ENCODE data around the gene TP53BP2.
"Not testable (repeated sequence)": the region's sequence is repeated elsewhere in the genome, so short reads cannot be mapped to it uniquely, and the experiment has no call there.

Gene TP53BP2

GRCh38 chr1:223759273-223759672 is 86.5 kb downstream of the TP53BP2 start:
- no peak for DNase-seq

GRCh38 chr1:223758734-223759133 is 87.0 kb downstream of the TP53BP2 start:
- DNase-seq: no peak

- DNase-seq: no peak
These were observed 88.7 kb downstream of the TP53BP2 start for GRCh38 chr1:223756806-223757700.

- DNase-seq: no peak
These were observed 89.6 kb downstream of the TP53BP2 start for GRCh38 chr1:223755992-223756775.

GRCh38 chr1:223755432-223755792 is 90.3 kb downstream of the TP53BP2 start:
- no peak for DNase-seq

- no peak for DNase-seq
These were observed 90.9 kb downstream of the TP53BP2 start for GRCh38 chr1:223754681-223755431.

GRCh38 chr1:223752721-223753515 is 92.8 kb downstream of the TP53BP2 start:
- DNase-seq: no peak

- DNase-seq: no peak
These were observed 94.1 kb downstream of the TP53BP2 start for GRCh38 chr1:223751696-223752095.

GRCh38 chr1:223750730-223751570 is 94.8 kb downstream of the TP53BP2 start:
- DNase-seq: no peak

- DNase-seq: no peak
These were observed 96.7 kb downstream of the TP53BP2 start for GRCh38 chr1:223748773-223749733.

GRCh38 chr1:223748405-223748772 is 97.4 kb downstream of the TP53BP2 start:
- no peak for DNase-seq

GRCh38 chr1:223747838-223748335 is 97.9 kb downstream of the TP53BP2 start:
- DNase-seq: no peak

GRCh38 chr1:223745731-223746130 is 100.0 kb downstream of the TP53BP2 start:
- no peak for DNase-seq

- peak; percentile 55 for DNase-seq
These were observed 102.8 kb downstream of the TP53BP2 start for GRCh38 chr1:223742856-223743517.

- DNase-seq: no peak
These were observed 103.9 kb downstream of the TP53BP2 start for GRCh38 chr1:223741861-223742260.

- DNase-seq: not testable (repeated sequence)
These were observed 105.6 kb downstream of the TP53BP2 start for GRCh38 chr1:223740038-223740736.

GRCh38 chr1:223739366-223740037 is 106.2 kb downstream of the TP53BP2 start:
- DNase-seq: no peak

Data from COR-L47 (cell line).